HL-60 (cell line): ENCODE measurements around the gene BHLHE40.

ENCODE experiments used
- DNase-seq, 2 experiments: peaks; one replicate each; pipeline ENCODE4 v3.0.0-alpha.2; 2010 to 2020; ENCODE audit warnings: low read depth in 1 of 2, low spot score in 1 of 2
- H3K27ac ChIP-seq: fragments of 250-450 bp; sonication (Bioruptor Pico); replicated peaks from 2 replicates; pipeline ENCODE4 v1.5.1; 2020; ENCODE audit warnings: mild to moderate bottlenecking, moderate library complexity
- H3K27me3 ChIP-seq: fragments of 250-450 bp; sonication (Bioruptor Pico); 2 replicates; pipeline ENCODE4 v1.5.1; 2021; ENCODE audit warnings: mild to moderate bottlenecking, moderate library complexity; ENCODE audit not compliant: insufficient read depth, poor library complexity, severe bottlenecking
- H3K4me3 ChIP-seq: replicated peaks from 2 replicates; pipeline ENCODE4 v1.5.1; 2011; ENCODE audit warnings: mild to moderate bottlenecking, control low read depth, low read length; ENCODE audit not compliant: insufficient read depth
- GABPA ChIP-seq: IDR thresholded peaks from 2 replicates; pipeline ENCODE4 v1.6.1; 2012; ENCODE audit warnings: low read depth
- POLR2AphosphoS5 ChIP-seq: IDR thresholded peaks from 2 replicates; pipeline ENCODE4 v1.6.1; 2012; ENCODE audit warnings: low read depth
- SPI1 ChIP-seq: IDR thresholded peaks from 2 replicates; pipeline ENCODE4 v1.6.1; 2012; ENCODE audit warnings: low read depth, mild to moderate bottlenecking, borderline replicate concordance
- TF ChIP-seq, protein P1 (sequence below): IDR thresholded peaks from 2 replicates; pipeline ENCODE4 v1.6.1; 2012; ENCODE audit warnings: low read depth; ENCODE audit not compliant: insufficient replicate concordance
- TF ChIP-seq, protein P2 (sequence below): IDR thresholded peaks from one replicate; pipeline ENCODE4 v1.5.1; 2011; ENCODE audit warnings: low read length, control low read depth, inconsistent platforms; ENCODE audit not compliant: insufficient read depth

The BHLHE40 gene

GRCh38 chr3:4945324-4945723 is 33.9 kb upstream of the BHLHE40 start:
- no peaks in the 10 kb centered on the region for H3K27me3 ChIP-seq
- DNase-seq = no peak
- no peak overlapping the region for H3K27ac ChIP-seq
- TF ChIP-seq, protein P1, sequence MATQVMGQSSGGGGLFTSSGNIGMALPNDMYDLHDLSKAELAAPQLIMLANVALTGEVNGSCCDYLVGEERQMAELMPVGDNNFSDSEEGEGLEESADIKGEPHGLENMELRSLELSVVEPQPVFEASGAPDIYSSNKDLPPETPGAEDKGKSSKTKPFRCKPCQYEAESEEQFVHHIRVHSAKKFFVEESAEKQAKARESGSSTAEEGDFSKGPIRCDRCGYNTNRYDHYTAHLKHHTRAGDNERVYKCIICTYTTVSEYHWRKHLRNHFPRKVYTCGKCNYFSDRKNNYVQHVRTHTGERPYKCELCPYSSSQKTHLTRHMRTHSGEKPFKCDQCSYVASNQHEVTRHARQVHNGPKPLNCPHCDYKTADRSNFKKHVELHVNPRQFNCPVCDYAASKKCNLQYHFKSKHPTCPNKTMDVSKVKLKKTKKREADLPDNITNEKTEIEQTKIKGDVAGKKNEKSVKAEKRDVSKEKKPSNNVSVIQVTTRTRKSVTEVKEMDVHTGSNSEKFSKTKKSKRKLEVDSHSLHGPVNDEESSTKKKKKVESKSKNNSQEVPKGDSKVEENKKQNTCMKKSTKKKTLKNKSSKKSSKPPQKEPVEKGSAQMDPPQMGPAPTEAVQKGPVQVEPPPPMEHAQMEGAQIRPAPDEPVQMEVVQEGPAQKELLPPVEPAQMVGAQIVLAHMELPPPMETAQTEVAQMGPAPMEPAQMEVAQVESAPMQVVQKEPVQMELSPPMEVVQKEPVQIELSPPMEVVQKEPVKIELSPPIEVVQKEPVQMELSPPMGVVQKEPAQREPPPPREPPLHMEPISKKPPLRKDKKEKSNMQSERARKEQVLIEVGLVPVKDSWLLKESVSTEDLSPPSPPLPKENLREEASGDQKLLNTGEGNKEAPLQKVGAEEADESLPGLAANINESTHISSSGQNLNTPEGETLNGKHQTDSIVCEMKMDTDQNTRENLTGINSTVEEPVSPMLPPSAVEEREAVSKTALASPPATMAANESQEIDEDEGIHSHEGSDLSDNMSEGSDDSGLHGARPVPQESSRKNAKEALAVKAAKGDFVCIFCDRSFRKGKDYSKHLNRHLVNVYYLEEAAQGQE = no peak
- TF ChIP-seq POLR2AphosphoS5 (no peak), GABPA (no peak), SPI1 (no peak)
- TF ChIP-seq, protein P2, sequence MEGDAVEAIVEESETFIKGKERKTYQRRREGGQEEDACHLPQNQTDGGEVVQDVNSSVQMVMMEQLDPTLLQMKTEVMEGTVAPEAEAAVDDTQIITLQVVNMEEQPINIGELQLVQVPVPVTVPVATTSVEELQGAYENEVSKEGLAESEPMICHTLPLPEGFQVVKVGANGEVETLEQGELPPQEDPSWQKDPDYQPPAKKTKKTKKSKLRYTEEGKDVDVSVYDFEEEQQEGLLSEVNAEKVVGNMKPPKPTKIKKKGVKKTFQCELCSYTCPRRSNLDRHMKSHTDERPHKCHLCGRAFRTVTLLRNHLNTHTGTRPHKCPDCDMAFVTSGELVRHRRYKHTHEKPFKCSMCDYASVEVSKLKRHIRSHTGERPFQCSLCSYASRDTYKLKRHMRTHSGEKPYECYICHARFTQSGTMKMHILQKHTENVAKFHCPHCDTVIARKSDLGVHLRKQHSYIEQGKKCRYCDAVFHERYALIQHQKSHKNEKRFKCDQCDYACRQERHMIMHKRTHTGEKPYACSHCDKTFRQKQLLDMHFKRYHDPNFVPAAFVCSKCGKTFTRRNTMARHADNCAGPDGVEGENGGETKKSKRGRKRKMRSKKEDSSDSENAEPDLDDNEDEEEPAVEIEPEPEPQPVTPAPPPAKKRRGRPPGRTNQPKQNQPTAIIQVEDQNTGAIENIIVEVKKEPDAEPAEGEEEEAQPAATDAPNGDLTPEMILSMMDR = no peak
- no peak overlapping the region for H3K4me3 ChIP-seq

- no peak overlapping the region for H3K4me3 ChIP-seq
- TF ChIP-seq SPI1 (no peak), POLR2AphosphoS5 (no peak)
- TF ChIP-seq, protein P1 = no peak
- TF ChIP-seq, protein P2 = no peak
- no peaks in the 10 kb centered on the region for H3K27me3 ChIP-seq
- no peak overlapping the region for H3K27ac ChIP-seq
- DNase-seq = no peak
Measured at GRCh38 chr3:4947028-4947427, 32.2 kb upstream of the BHLHE40 start.

DNA sequence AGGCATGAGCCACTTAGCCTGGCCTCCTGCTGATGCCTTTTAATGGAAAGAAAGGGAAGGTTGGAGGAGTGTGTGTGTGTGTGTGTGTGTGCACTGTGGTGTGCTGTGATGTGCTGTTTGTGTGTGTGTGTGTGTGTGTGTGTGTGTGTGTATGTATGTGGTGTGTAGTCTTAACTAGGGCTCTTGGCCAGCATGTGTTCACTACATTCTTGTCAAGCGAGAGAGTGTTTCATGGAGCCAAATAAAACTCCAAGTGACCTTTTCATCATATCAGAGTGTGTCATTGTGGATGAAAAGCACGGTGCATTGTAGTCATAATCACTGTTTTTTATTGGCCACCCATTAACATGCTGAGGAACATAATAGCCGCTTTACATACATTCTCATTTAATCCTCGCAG is 30.8 kb upstream of the BHLHE40 start:
- H3K4me3 ChIP-seq = no peak overlapping the region
- H3K27me3 ChIP-seq = no peaks in the 10 kb centered on the region
- TF ChIP-seq, protein P2 = no peak
- TF ChIP-seq POLR2AphosphoS5 = no peak
- TF ChIP-seq, protein P1 = no peak
- no peak for TF ChIP-seq GABPA
- no peak for TF ChIP-seq SPI1
- no peak for DNase-seq
- no peak overlapping the region for H3K27ac ChIP-seq
